Ascending aorta (tissue), 2 donors: Measurements from ENCODE around the gene TAF6. TPM values are rescaled to one million over a fixed set of nuclear protein-coding genes. Genes with fewer than 3 reads are reported as not detected.

Experiments
- DNase-seq, 2 donors: peaks; one replicate each; pipeline ENCODE4 v3.0.0-alpha.2; 2019; ENCODE audit warnings: low spot score in 2 of 2
- H3K27ac ChIP-seq, 2 donors: fragments of 200-600 bp; sonication (generic); one replicate each; pipeline ENCODE4 v1.5.1; 2016 to 2017; ENCODE audit warnings: mild to moderate bottlenecking in 1 of 2
- H3K27me3 ChIP-seq: fragments of 200-600 bp; sonication (generic); one replicate; pipeline ENCODE4 v1.5.1; 2017
- H3K36me3 ChIP-seq, 2 donors: fragments of 200-600 bp; sonication (generic); one replicate each; pipeline ENCODE4 v1.5.1; 2016
- H3K4me1 ChIP-seq, 2 donors: fragments of 200-600 bp; sonication (generic); one replicate each; pipeline ENCODE4 v1.5.1; 2016 to 2017; ENCODE audit warnings: mild to moderate bottlenecking in 1 of 2
- H3K4me3 ChIP-seq, 2 donors: fragments of 200-600 bp; sonication (generic); one replicate each; pipeline ENCODE4 v1.5.1; 2016 to 2017; ENCODE audit warnings: mild to moderate bottlenecking in 1 of 2
- H3K9me3 ChIP-seq, 2 donors: fragments of 200-600 bp; sonication (generic); one replicate each; pipeline ENCODE4 v1.5.1; 2016
- intact Hi-C: fragments of 100-400 bp; cut with DNase I; formaldehyde crosslinking; loops from one replicate; pipeline ENCODE4 v1.15.1; 2023
- total RNA-seq: library from RNA; depleted of rRNA; stranded (reverse); fragments of >200 nt; gene quantifications from one replicate; pipeline ENCODE4 v1.1.0, GENCODE V29; 2016
- TF ChIP-seq, protein P1 (sequence below), 3 experiments: fragments of 200-600 bp in 2 of 3; fragments of 450-650 bp in 1 of 3; sonication (generic) in 2 of 3; IDR thresholded peaks; one replicate each; pipeline ENCODE4 v1.5.1; 2016 to 2019; ENCODE audit warnings: antibody characterized with exemption in 3 of 3, mild to moderate bottlenecking in 1 of 3, moderate library complexity in 1 of 3

Gene TAF6
- total RNA-seq, 1 donor from 2014 or later: 103 TPM

DNA sequence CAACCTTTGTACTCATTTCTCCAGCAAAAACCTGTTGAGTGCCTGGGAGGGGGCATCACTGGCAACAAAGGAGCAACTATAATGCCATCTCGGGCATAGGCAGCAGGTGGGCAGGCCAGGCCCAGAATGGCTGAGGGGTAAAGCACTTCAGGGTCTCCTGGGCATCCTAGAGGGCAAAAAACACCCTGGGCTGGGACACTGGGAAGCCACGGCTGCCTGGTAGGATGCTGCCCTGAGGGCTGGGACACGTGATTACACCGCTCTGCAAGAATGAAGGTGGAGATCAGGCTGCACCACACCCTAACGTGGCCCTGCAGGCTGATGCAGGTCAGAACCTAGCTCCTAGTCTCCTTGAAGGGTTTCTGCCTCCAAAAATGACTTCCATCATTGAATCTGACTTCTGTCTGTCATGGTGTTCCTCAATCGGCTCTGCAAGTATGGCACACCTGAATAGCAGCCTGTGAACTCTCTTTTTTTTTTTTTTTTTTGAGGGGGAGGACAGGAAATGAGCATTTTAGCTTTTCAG, 43.9 kb upstream of the TAF6 start:
- no peaks in the 10 kb centered on the region for H3K9me3 ChIP-seq
- no peaks in the 10 kb centered on the region for H3K36me3 ChIP-seq
- intact Hi-C loops: no loop called here
- no peak overlapping the region for H3K27ac ChIP-seq
- TF ChIP-seq, protein P1, sequence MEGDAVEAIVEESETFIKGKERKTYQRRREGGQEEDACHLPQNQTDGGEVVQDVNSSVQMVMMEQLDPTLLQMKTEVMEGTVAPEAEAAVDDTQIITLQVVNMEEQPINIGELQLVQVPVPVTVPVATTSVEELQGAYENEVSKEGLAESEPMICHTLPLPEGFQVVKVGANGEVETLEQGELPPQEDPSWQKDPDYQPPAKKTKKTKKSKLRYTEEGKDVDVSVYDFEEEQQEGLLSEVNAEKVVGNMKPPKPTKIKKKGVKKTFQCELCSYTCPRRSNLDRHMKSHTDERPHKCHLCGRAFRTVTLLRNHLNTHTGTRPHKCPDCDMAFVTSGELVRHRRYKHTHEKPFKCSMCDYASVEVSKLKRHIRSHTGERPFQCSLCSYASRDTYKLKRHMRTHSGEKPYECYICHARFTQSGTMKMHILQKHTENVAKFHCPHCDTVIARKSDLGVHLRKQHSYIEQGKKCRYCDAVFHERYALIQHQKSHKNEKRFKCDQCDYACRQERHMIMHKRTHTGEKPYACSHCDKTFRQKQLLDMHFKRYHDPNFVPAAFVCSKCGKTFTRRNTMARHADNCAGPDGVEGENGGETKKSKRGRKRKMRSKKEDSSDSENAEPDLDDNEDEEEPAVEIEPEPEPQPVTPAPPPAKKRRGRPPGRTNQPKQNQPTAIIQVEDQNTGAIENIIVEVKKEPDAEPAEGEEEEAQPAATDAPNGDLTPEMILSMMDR (IDR thresholded peaks at IDR 0.05): no peak
- peaks cover 0 to 9% of the 10 kb centered on the region in 2 donors for H3K4me1 ChIP-seq
- H3K4me3 ChIP-seq: no peak overlapping the region
- no peaks in the 10 kb centered on the region for H3K27me3 ChIP-seq
- no peak for DNase-seq

DNA sequence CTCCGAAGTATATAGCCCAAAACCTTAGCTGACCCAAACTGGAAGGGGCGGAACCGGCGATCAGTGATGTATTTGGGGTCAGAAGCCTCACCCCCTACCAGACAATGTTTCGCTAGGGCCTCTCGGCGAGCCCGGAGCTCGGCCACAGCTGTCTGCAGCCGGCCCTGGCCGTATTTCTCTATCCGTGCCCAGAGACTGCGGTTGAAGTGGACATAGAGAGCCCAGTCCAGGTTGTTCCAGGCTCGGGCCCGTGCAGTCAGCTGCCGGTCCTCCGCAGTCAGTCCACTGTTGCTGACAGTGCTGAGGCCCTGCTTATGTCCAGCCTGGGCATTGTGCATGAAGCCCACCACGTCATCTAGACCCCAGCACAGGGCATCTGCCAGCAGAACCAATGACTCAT, 40.9 kb upstream of the TAF6 start:
- TF ChIP-seq, protein P1 (IDR thresholded peaks at IDR 0.05): no peak
- intact Hi-C loops: no loop called here
- no peak for DNase-seq

DNA sequence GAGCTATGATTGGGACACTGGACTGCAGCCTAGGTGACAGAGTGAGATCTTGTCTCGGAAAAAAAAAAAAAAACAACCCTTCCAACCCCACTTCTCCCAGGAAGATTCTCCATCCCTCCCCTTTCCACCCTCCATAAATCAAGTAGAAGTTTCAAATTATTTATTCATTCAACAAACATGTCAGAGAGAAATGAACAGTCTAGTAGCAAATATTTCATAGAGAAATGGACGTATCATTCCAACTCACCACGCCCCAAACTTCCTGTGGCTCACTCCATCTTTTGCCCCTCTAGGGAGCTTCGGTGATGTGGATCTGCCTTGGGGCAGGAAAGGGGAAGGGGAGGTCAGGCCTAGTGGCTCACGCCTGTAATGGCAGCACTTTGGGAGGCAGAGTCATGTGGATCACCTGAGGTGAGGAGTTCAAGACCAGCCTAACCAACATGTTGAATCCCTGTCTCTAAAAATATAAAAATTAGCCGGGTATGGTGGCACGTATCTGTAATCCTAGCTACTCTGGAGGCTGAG, 40.0 kb upstream of the TAF6 start:
- intact Hi-C loops: loop anchor here (10.0 kb wide), 1 partner anchor 536 kb away; the partner anchor contains the start of gene GIGYF1
- Histone ChIP-seq H3K27ac (peak overlapping the region; percentile 79 to 83), H3K36me3 (peaks cover 16 to 24% of the 10 kb centered on the region in 2 donors), H3K27me3 (no peaks in the 10 kb centered on the region), H3K4me1 (peaks cover 0 to 13% of the 10 kb centered on the region in 2 donors), H3K4me3 (peak overlapping the region; percentile 67 to 92), H3K9me3 (no peaks in the 10 kb centered on the region)
- TF ChIP-seq, protein P1 (IDR thresholded peaks at IDR 0.05): no peak
- DNase-seq: no peak

More for the DNA sequence above, 40.9 kb upstream of the TAF6 start:
- Histone ChIP-seq H3K27me3 (no peaks in the 10 kb centered on the region), H3K4me3 (no peak overlapping the region), H3K27ac (no peak overlapping the region), H3K4me1 (peaks cover 0 to 13% of the 10 kb centered on the region in 2 donors), H3K36me3 (peaks cover 9 to 18% of the 10 kb centered on the region in 2 donors), H3K9me3 (no peaks in the 10 kb centered on the region)

DNA sequence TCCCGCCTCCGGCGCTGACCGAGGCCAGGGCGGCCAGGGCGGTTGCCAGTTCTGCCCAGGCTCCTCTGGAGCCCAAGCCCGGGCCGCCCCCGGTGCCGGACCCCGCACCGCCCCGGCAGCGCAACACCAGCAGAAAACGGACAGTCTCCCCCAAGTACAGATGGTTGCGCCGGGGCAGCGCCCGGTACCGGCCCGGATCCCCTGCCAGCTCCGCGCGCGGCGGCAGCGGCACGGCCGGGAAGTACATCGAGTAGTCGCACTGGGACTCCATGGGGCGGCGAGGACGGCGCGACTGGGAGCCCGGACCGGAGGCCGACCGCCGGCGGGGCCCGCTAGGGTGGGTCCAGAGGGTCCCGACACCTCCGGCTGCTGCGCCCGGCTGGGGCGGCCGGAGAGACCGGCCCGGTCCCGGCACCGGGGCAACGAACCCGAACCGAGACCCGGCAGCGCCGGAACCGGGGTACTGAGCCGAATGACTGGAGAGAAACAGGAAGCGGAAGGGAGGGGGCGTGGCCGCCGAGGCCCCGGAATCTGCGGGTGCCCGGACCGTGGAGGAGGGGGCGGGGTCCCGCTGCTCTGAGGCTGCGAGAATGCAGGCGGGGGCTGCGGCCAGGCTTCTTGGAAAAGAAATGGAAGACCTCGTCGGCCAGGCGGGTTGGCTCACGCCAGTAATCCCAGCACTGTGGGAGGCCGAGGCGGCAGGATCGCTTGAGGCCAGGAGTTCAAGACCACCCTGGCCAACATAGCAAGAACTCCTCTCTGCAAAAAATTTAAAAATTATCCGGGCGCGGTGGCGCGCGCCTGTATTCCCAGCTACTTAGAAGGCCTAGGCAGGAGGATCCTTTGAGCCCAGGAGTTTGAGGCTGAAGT, 39.3 kb upstream of the TAF6 start, which contains the start of gene TRAPPC14:
TRAPPC14 (minus strand) TSS at position 495 of the 870 bp plus-strand sequence; CDS start at position 271, 224 bp downstream.
- H3K9me3 ChIP-seq: no peaks in the 10 kb centered on the region
- intact Hi-C loops: loop anchor here (10.0 kb wide), 1 partner anchor 536 kb away; the partner anchor contains the start of gene GIGYF1

More for the DNA sequence above, 39.3 kb upstream of the TAF6 start, which contains the start of gene TRAPPC14:
- H3K4me1 ChIP-seq: peaks cover 0 to 13% of the 10 kb centered on the region in 2 donors
- no peaks in the 10 kb centered on the region for H3K27me3 ChIP-seq
- peak within 1 kb of the TSS; percentile 67 to 92 for H3K4me3 ChIP-seq
- DNase-seq: peak; percentile 61 to 96
- peaks cover 23 to 31% of the 10 kb centered on the region in 2 donors for H3K36me3 ChIP-seq
- H3K27ac ChIP-seq: peak within 1 kb of the TSS; percentile 79 to 83
- TF ChIP-seq, protein P1 (IDR thresholded peaks at IDR 0.05): no peak
